T1000 (cell line): ENCODE results near the gene PON2.
"Not testable (repeated sequence)": the region's sequence is repeated elsewhere in the genome, so short reads cannot be mapped to it uniquely, and the experiment has no call there.

ENCODE experiments used
- DNase-seq: peaks from one replicate; lab custom pipeline; 2025; ENCODE audit warnings: mixed read lengths; lab: John Stamatoyannopoulos, UW

The PON2 gene

GRCh38 chr7:95434557-95435421 lies at the start of gene PON2:
Gene PON2, minus strand, starts transcription at chr7:95435028. Its CDS starts 77 bp downstream, at chr7:95434951.
- peak; percentile 58 for DNase-seq

DNA sequence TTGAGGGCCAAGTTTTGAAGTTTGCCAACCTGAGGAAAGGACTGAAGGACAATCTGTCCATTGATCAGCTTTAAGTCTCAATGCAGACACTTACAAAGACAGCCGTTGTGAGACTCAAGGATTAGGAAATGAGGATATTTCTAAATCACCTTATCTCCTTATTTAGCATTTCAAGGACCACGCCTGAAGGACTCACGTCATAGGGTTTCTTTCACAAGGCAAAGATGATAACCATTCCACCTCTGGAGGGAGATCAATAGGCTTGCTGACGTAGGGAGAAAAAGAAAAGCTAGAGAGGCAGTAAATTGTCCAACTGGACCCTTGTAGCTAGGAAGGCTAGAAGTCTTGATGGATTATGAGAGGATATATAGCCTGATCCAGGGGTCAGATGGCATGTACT lies 47.6 kb upstream of the PON2 start:
- DNase-seq, result no peak

DNA sequence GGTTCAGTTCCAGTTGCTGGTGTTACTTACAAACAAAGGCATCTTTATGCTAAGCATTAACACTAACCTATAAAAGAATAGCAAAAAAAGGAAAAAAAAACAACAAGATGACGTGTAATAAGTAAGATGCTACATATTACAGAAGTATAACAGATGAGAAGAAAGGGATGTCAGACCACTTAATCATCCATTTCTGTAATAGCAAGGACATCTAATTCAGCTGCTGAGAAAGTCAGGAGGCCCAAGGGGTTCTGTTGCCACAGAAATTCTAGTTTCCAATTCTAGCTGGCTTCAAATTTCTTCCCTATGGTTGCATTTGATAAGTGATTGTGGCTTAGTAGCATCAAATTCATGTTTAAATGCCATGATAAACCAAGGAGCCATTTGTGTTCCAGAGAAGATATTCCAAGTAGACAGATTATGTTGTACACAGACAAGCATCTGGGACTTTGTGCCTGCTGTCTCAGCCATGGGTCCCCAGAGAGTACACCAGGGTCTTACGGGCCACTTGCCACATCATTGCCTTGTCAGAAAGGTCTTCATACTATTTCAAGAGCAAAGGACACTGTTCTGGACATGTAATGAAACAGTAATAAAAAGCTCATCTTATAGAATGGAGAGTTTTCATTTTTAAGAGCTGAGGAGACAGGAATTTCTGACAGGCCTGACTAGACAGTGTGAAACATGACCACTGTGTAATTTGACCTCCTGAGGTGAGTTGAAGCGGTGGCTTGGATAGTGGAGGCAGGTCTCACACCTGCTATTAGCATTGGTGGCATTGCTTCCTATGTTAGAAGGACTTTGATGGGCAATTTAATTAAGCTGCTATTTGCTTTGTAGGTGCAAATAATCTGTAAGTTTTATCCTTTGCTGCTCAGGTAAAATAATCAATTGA lies 46.7 kb upstream of the PON2 start:
- DNase-seq, result no peak

GRCh38 chr7:95479992-95480624 lies 45.3 kb upstream of the PON2 start:
- DNase-seq, result no peak

- no peak for DNase-seq
Observed at GRCh38 chr7:95478272-95479037, 43.6 kb upstream of the PON2 start.

GRCh38 chr7:95476904-95477594 lies 42.2 kb upstream of the PON2 start:
- peak; percentile 15 for DNase-seq

DNA sequence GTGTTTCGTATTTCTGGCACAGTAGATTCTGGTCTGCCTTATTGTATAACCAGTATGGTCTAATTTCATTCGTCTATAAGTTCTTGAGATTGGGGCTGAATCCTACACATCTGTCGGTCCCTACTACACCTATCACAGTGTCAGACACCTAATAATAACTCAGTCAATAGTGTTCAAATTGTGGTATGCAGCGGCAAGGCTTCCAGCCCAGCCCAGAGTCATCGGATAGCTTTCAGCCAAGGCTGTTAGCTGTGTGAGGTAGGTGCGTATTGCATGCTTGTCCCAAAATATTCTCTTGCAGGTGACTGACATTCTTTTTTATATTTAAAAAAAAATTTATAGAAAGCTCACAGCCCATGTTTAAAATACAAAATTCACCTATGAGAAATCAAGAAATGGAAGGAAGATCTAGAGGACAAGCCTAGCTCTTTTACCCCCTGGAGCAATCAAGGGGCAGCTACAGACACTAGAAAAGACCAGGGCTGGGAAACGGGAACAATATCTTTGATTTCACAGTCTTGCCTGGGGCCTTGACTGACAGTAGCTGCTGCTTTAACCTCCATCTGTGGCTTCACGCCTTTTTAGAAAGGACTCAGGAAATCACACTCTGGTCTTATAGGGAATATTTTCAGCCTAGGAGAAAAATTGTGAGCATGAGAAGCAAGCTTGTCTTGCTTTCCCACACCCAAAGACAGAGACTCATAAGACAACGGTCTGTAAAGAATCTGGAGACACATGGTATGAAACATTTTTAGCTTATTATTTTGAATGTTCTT lies 41.4 kb upstream of the PON2 start:
- no peak for DNase-seq

GRCh38 chr7:95473276-95473985 lies 38.6 kb upstream of the PON2 start:
- no peak for DNase-seq

DNA sequence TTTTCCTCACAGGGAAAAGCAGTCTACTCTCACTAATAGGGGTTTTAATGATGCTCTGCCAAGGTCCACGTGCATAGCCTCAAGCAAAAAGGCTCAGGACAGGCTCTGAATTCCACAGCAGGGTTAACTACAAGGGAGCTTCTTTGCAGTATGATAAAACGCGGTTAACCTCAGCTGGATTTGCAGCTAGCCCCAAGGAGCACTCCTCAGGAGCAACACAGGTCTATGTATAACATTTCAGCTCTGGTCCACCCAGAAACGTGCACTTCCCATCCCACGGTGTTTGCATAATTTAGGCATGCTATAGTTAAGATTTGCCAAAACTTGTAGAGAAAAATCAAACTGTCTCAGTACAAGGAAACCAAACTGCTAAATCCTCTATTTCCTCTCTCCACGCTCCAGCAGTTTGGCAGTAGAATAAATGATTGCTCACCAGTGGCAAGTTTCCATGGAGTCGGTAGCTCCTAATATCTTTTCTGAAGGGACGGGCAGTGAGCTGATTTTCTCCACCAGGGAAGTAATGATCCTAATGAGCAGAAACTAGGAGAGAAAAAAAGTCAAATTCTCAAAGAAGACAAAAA lies 37.8 kb upstream of the PON2 start:
- DNase-seq, result no peak

DNA sequence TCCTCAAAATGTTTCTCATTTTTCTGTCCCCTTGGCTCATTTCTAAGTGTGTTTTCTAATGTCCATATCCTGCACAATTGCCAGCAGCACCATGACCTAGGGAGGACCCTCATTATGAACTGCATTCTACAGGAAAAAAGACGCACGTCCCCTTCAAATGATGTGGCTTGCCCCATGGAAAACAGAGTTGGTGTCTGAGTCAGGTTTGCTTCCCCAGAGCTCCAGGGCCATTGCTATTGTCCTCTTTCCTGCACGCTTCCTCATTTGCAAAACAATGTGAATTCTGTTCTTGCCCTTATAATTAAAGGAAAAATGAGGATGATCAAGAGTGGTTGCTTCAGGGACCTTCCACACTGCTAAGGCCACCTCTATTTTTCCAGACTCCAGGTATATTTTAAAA lies 36.2 kb upstream of the PON2 start:
- DNase-seq, result no peak

- DNase-seq, result no peak
Observed at GRCh38 chr7:95470452-95470851, 35.6 kb upstream of the PON2 start.

DNA sequence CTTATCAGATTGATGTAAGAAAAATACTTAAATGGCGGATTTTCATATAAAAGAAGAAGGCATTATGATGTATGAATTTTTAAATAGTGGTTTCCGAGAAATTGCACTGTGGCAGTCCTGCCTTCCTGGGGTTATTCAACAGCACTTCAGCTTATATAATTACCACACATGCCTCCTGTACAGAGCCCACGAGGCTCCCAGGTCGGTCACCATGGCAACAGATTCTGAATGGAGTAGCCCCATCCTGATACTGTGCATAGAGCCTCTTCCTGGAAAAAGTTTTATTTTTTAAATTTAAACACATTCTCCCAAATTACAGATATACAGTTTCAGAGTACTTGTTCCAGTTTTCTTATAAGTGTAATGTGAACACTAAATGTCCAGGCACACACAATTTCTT lies 35.0 kb upstream of the PON2 start:
- DNase-seq, result no peak

- no peak for DNase-seq
Observed at GRCh38 chr7:95469187-95469586, 34.4 kb upstream of the PON2 start.

- no peak for DNase-seq
Observed at GRCh38 chr7:95467912-95468607, 33.2 kb upstream of the PON2 start.

DNA sequence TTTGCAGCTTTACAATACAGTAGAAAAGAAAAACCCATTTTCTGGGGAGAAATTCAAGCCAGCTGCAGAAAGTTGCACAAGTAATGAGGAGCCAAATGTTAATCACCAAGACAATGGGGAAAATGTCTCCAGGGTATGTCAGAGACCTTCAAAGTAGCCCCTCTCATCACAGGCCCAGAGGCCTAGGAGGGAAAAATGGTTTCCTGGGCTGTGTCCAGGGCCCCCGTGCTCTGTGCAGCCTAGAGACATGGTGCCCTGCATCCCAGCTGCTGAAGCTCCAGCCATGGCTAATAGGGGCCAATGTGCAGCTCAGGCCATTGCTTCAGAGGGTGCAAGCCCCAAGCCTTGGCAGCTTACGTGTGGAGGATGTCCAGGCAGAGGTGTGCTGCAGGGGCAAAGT lies 25.8 kb upstream of the PON2 start:
- DNase-seq, result not testable (repeated sequence)

GRCh38 chr7:95457947-95458346 lies 23.1 kb upstream of the PON2 start:
- no peak for DNase-seq

GRCh38 chr7:95454438-95455045 lies 19.7 kb upstream of the PON2 start:
- DNase-seq, result no peak

- DNase-seq, result no peak
Observed at GRCh38 chr7:95446618-95447017, 11.8 kb upstream of the PON2 start.
